Panc1 (cell line): Measurements from ENCODE around the gene FNIP1.

ENCODE experiments used
- TCF7L2 ChIP-seq: IDR thresholded peaks from 2 replicates; pipeline ENCODE4 v1.6.1; 2011; ENCODE audit warnings: mild to moderate bottlenecking, low read depth, low read length, inconsistent platforms
- TF ChIP-seq, protein P1 (sequence below): fragments of 450-650 bp; IDR thresholded peaks from 2 replicates; pipeline ENCODE4 v1.5.1; 2017; ENCODE audit warnings: mild to moderate bottlenecking
- TF ChIP-seq, protein P2 (sequence below), 2 experiments: IDR thresholded peaks; 2 replicates each; pipeline ENCODE4 v1.6.1; 2011 to 2012; ENCODE audit warnings: low read depth in 2 of 2, control low read depth in 1 of 2, low read length in 1 of 2, mild to moderate bottlenecking in 1 of 2, moderate library complexity in 1 of 2; ENCODE audit not compliant: insufficient read depth in 1 of 2

DNA sequence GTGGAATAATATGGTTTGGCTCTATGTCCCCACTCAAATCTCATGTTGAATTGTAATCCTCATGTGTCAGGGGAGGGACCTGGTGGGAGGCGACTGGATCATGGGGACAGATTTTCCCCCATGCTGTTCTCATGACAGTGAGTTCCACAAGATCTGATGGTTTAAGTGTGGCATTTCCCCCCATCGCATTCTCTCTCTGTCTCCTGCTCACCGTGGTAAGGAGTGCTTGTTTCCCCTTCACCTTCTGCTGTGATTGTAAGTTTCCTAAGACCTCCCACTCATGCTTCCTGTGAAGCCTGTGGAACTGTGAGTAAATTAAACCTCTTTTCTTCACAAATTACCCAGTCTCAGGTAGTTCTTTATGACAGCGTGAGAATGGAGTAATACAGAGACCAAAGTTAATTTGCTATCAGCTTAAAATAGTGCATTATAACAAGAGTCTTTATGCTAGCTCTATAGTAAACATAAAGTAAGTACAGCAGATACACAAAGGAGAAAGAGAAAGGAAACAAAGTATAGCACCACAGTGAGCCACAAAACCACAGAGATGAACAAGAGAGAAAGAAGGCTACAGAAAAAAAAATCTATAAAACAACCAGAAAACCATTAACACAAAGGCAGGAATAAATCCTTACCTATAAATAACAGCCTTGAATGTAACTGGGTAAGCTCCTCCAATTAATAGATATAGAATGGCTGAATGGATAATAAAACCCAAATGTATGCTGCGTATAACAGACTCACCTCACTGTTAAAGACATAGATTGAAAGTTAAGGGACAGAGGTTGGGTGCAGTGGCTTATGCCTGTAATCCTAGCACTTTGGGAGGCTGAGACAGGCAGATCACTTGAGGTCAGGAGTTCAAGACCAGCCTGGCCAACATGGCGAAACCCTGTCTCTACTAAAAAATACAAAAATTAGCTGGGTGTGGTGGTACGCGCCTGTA is 201.5 kb downstream of the FNIP1 start:
- TF ChIP-seq, protein P1, sequence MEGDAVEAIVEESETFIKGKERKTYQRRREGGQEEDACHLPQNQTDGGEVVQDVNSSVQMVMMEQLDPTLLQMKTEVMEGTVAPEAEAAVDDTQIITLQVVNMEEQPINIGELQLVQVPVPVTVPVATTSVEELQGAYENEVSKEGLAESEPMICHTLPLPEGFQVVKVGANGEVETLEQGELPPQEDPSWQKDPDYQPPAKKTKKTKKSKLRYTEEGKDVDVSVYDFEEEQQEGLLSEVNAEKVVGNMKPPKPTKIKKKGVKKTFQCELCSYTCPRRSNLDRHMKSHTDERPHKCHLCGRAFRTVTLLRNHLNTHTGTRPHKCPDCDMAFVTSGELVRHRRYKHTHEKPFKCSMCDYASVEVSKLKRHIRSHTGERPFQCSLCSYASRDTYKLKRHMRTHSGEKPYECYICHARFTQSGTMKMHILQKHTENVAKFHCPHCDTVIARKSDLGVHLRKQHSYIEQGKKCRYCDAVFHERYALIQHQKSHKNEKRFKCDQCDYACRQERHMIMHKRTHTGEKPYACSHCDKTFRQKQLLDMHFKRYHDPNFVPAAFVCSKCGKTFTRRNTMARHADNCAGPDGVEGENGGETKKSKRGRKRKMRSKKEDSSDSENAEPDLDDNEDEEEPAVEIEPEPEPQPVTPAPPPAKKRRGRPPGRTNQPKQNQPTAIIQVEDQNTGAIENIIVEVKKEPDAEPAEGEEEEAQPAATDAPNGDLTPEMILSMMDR = no peak
- TF ChIP-seq TCF7L2 = no peak
- TF ChIP-seq, protein P2, sequence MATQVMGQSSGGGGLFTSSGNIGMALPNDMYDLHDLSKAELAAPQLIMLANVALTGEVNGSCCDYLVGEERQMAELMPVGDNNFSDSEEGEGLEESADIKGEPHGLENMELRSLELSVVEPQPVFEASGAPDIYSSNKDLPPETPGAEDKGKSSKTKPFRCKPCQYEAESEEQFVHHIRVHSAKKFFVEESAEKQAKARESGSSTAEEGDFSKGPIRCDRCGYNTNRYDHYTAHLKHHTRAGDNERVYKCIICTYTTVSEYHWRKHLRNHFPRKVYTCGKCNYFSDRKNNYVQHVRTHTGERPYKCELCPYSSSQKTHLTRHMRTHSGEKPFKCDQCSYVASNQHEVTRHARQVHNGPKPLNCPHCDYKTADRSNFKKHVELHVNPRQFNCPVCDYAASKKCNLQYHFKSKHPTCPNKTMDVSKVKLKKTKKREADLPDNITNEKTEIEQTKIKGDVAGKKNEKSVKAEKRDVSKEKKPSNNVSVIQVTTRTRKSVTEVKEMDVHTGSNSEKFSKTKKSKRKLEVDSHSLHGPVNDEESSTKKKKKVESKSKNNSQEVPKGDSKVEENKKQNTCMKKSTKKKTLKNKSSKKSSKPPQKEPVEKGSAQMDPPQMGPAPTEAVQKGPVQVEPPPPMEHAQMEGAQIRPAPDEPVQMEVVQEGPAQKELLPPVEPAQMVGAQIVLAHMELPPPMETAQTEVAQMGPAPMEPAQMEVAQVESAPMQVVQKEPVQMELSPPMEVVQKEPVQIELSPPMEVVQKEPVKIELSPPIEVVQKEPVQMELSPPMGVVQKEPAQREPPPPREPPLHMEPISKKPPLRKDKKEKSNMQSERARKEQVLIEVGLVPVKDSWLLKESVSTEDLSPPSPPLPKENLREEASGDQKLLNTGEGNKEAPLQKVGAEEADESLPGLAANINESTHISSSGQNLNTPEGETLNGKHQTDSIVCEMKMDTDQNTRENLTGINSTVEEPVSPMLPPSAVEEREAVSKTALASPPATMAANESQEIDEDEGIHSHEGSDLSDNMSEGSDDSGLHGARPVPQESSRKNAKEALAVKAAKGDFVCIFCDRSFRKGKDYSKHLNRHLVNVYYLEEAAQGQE (IDR thresholded peaks at IDR 0.05; ENCODE audit: insufficient read depth in 1 of 2, low read depth in 2 of 2, low read length in 1 of 2) = no peak
